Endothelial cell of umbilical vein (primary cell): ENCODE data around the gene LTN1. TPM values are rescaled to one million over a fixed set of nuclear protein-coding genes. Genes with fewer than 3 reads are reported as not detected.

ENCODE experiments used
- BruUV-seq: library from RNA; stranded (reverse); fragments of 400-500 nt; replicated peaks from 2 replicates; lab custom pipeline; 2021; lab: Mats Ljungman, UMichigan
- CTCF ChIA-PET: fragments of 300-600, 350-600 bp; sonication (Branson Sonifier 250); formaldehyde crosslinking; loops from one replicate; lab custom pipeline; 2021; ENCODE audit warnings: antibody characterized with exemption, inconsistent platforms; lab: Charles Lee
- POLR2A ChIA-PET: fragments of 300-600, 350-600 bp; sonication (Branson Sonifier 250); formaldehyde crosslinking; loops from one replicate; lab custom pipeline; 2021; ENCODE audit warnings: antibody characterized with exemption, inconsistent platforms; lab: Charles Lee
- DNase-seq: peaks from one replicate; pipeline ENCODE4 v3.0.0-alpha.2; 2011; ENCODE audit warnings: low read depth, low spot score
- FAIRE-seq: peaks from 2 replicates; lab custom pipeline; 2011; peaks lifted over from hg19 to GRCh38; lab: Jason Lieb, UNC
- H2AFZ ChIP-seq: 2 replicates; pipeline ENCODE4 v1.6.0; 2012; ENCODE audit warnings: low read depth, low read length, control low read depth, inconsistent platforms
- H3K27ac ChIP-seq: 2 replicates; pipeline ENCODE4 v1.5.1; 2011; ENCODE audit warnings: low read depth, mild to moderate bottlenecking, control low read depth, low read length, moderate library complexity; ENCODE audit not compliant: insufficient read depth
- H3K27me3 ChIP-seq, 2 experiments: 2 replicates each; pipeline versions ENCODE4 v1.6.0 to v1.6.1; 2011; ENCODE audit warnings: low read length in 2 of 2, mixed read lengths in 1 of 2; ENCODE audit not compliant: control insufficient read depth in 2 of 2, insufficient read depth in 2 of 2
- H3K36me3 ChIP-seq, 2 experiments: 2 replicates in 1 of 2; 3 replicates in 1 of 2; pipeline ENCODE4 v1.5.1; 2011; ENCODE audit warnings: low read length in 2 of 2, mild to moderate bottlenecking in 1 of 2, moderate library complexity in 1 of 2; ENCODE audit not compliant: control insufficient read depth in 2 of 2, insufficient read depth in 2 of 2; ENCODE audit errors: extremely low read depth in 1 of 2
- H3K4me1 ChIP-seq: 3 replicates; pipeline ENCODE4 v1.5.1; 2011; ENCODE audit warnings: mild to moderate bottlenecking, low read length; ENCODE audit not compliant: control insufficient read depth, insufficient read depth; ENCODE audit errors: extremely low read depth
- H3K4me2 ChIP-seq: 2 replicates; pipeline ENCODE4 v1.6.1; 2011; ENCODE audit warnings: low read length, control low read depth, mixed read lengths; ENCODE audit not compliant: insufficient read depth
- H3K4me3 ChIP-seq, 3 experiments: fragments of 200-600 bp in 1 of 3; sonication (generic), shearing (Covaris generic) in 1 of 3; replicated peaks in 1 of 3; 2 replicates each; pipeline ENCODE4 v1.5.1; 2011 to 2016; ENCODE audit warnings: control low read depth in 3 of 3, low read length in 3 of 3, mild to moderate bottlenecking in 2 of 3, inconsistent platforms in 1 of 3, low read depth in 1 of 3, moderate library complexity in 1 of 3; ENCODE audit not compliant: insufficient read depth in 1 of 3
- H3K79me2 ChIP-seq: 2 replicates; pipeline ENCODE4 v1.6.0; 2012; ENCODE audit warnings: low read length, inconsistent platforms; ENCODE audit not compliant: control insufficient read depth, insufficient read depth
- H3K9ac ChIP-seq: replicated peaks from 2 replicates; pipeline ENCODE3; 2011; ENCODE audit warnings: low read length, control low read depth; ENCODE audit not compliant: insufficient read depth; ENCODE audit errors: extremely low read depth
- H3K9me1 ChIP-seq: replicated peaks from 3 replicates; pipeline ENCODE4 v1.6.0; 2011; ENCODE audit warnings: mild to moderate bottlenecking, low read length; ENCODE audit not compliant: control insufficient read depth, insufficient read depth; ENCODE audit errors: extremely low read depth
- H3K9me3 ChIP-seq: replicated peaks from 2 replicates; pipeline ENCODE4 v1.5.1; 2012; ENCODE audit warnings: low read length, inconsistent platforms; ENCODE audit not compliant: control insufficient read depth, insufficient read depth
- H4K20me1 ChIP-seq: replicated peaks from 2 replicates; pipeline ENCODE3; 2011; ENCODE audit warnings: mild to moderate bottlenecking, low read length; ENCODE audit not compliant: control insufficient read depth, insufficient read depth; ENCODE audit errors: extremely low read depth
- EZH2 ChIP-seq: IDR thresholded peaks from 2 replicates; pipeline ENCODE4 v1.6.1; 2012; ENCODE audit warnings: borderline replicate concordance, low read depth, mild to moderate bottlenecking, moderate library complexity, low read length, inconsistent platforms; ENCODE audit not compliant: severe bottlenecking
- FOS ChIP-seq: IDR thresholded peaks from 2 replicates; pipeline ENCODE4 v1.6.1; 2011; ENCODE audit warnings: mild to moderate bottlenecking, low read length, moderate library complexity, borderline replicate concordance; ENCODE audit not compliant: insufficient read depth
- GATA2 ChIP-seq: IDR thresholded peaks from 2 replicates; pipeline ENCODE4 v1.7.0; 2011; ENCODE audit warnings: low read depth, mild to moderate bottlenecking, moderate library complexity, mixed read lengths, low read length; ENCODE audit not compliant: insufficient read length, insufficient read depth
- JUN ChIP-seq: IDR thresholded peaks from 2 replicates; pipeline ENCODE4 v1.6.1; 2011; ENCODE audit warnings: borderline replicate concordance, low read depth; ENCODE audit not compliant: insufficient read length, insufficient read depth
- MYC ChIP-seq: IDR thresholded peaks from one replicate; pipeline ENCODE4 v1.6.1; 2011; ENCODE audit warnings: mild to moderate bottlenecking, low read depth, low read length
- POLR2A ChIP-seq: IDR thresholded peaks from 2 replicates; pipeline ENCODE4 v1.6.1; 2012; ENCODE audit warnings: low read depth, mild to moderate bottlenecking, control low read depth, low read length
- POLR2AphosphoS5 ChIP-seq: IDR thresholded peaks from 2 replicates; pipeline ENCODE4 v1.6.1; 2012; ENCODE audit warnings: low read depth, mild to moderate bottlenecking, control low read depth, low read length, moderate library complexity; ENCODE audit not compliant: insufficient read depth
- dilution Hi-C: fragments of 300-500 bp; cut with MboI; formaldehyde crosslinking; loops from one replicate; pipeline ENCODE4 v1.15.0; 2019; ENCODE audit warnings: low sequenced_read_pairs; ENCODE audit not compliant: extremely low pct_ligation_motif_present
- intact Hi-C: fragments of 100-400 bp; cut with micrococcal nuclease; formaldehyde crosslinking; loops from one replicate; pipeline ENCODE4 v1.10.0; 2022
- polyA plus RNA-seq, 4 experiments: library from polyadenylated mRNA; depleted of rRNA in 3 of 4; stranded (reverse) in 3 of 4; unstranded in 1 of 4; fragments of >200 nt; gene quantifications; 2 replicates each; pipeline versions ENCODE4 v1.2.1 to v1.2.3, GENCODE V29; 2011 to 2012; ENCODE audit warnings: missing spikeins in 1 of 4
- total RNA-seq: library from RNA; stranded (reverse); gene quantifications from 2 replicates; pipeline ENCODE4 v1.2.3, GENCODE V29; 2021
- TF ChIP-seq, protein P1 (sequence below): IDR thresholded peaks from 2 replicates; pipeline ENCODE4 v1.6.1; 2011; ENCODE audit not compliant: insufficient read depth, insufficient read length
- TF ChIP-seq, protein P2 (sequence below), 2 donors: IDR thresholded peaks; 1 replicate in 1 of 2; 2 replicates in 1 of 2; pipeline ENCODE4 v1.5.1; 2011; ENCODE audit warnings: low read length in 2 of 2, mild to moderate bottlenecking in 2 of 2, moderate library complexity in 2 of 2, control low read depth in 1 of 2, inconsistent platforms in 1 of 2, low read depth in 1 of 2; ENCODE audit not compliant: insufficient read depth in 1 of 2; ENCODE audit errors: extremely low read depth in 1 of 2

LTN1 gene
- total and polyA plus RNA-seq, 2 donors (not counting 3 experiments of a cell fraction or from before 2014, with no cell fraction given) = 3.8 to 23.0 TPM

DNA sequence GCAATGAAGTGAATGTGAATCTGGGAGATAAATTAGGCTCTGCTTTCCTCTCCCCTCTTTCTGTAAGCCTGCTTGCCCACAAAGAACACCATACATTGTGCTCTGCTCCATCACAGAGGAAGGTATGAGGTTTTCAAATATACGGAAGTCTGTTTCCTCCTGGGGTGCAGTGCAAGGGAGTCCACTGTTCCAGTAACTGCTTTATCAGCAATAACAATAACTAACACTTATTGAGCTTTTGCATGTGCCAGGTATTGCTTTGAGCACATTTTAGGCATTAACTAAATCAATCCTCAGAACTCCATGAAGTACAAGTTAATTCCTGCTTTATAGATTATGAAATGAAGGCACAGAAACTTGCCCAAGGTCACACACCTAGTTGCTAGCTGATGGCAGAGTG lies 10.0 kb downstream of the LTN1 start:
- BruUV-seq = no TSS peak
- H3K27ac ChIP-seq = no peak overlapping the region
- CTCF ChIA-PET = no interaction called here
- H3K4me1 ChIP-seq = no peaks in the 10 kb centered on the region
- TF ChIP-seq JUN = no peak
- TF ChIP-seq POLR2AphosphoS5 = no peak
- TF ChIP-seq, protein P1, sequence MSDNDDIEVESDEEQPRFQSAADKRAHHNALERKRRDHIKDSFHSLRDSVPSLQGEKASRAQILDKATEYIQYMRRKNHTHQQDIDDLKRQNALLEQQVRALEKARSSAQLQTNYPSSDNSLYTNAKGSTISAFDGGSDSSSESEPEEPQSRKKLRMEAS = no peak
- TF ChIP-seq FOS = no peak
- TF ChIP-seq MYC = no peak
- TF ChIP-seq GATA2 = no peak
- TF ChIP-seq POLR2A = no peak
- TF ChIP-seq, protein P2, sequence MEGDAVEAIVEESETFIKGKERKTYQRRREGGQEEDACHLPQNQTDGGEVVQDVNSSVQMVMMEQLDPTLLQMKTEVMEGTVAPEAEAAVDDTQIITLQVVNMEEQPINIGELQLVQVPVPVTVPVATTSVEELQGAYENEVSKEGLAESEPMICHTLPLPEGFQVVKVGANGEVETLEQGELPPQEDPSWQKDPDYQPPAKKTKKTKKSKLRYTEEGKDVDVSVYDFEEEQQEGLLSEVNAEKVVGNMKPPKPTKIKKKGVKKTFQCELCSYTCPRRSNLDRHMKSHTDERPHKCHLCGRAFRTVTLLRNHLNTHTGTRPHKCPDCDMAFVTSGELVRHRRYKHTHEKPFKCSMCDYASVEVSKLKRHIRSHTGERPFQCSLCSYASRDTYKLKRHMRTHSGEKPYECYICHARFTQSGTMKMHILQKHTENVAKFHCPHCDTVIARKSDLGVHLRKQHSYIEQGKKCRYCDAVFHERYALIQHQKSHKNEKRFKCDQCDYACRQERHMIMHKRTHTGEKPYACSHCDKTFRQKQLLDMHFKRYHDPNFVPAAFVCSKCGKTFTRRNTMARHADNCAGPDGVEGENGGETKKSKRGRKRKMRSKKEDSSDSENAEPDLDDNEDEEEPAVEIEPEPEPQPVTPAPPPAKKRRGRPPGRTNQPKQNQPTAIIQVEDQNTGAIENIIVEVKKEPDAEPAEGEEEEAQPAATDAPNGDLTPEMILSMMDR (IDR thresholded peaks at IDR 0.05; ENCODE audit: extremely low read depth in 1 of 2, insufficient read depth in 1 of 2, low read depth in 1 of 2, low read length in 2 of 2) = no peak
- no peak for TF ChIP-seq EZH2
- no peaks in the 10 kb centered on the region for H3K9me1 ChIP-seq
- peaks cover 2% of the 10 kb centered on the region for H4K20me1 ChIP-seq
- no peak overlapping the region for H3K9ac ChIP-seq
- POLR2A ChIA-PET = no interaction called here
- intact Hi-C loops (no loop called here), dilution Hi-C loops (no loop called here)
- no peaks in the 10 kb centered on the region for H3K27me3 ChIP-seq
- peaks cover 4% of the 10 kb centered on the region for H3K79me2 ChIP-seq
- no peak for DNase-seq
- no peaks in the 10 kb centered on the region for H3K9me3 ChIP-seq
- FAIRE-seq = no peak
- no peak overlapping the region for H2AFZ ChIP-seq
- no peak overlapping the region for H3K4me3 ChIP-seq
- H3K36me3 ChIP-seq = peaks cover 4 to 17% of the 10 kb centered on the region in 2 experiments
- no peak overlapping the region for H3K4me2 ChIP-seq
